ENCODE results near the gene COPB2.
"Not testable (repeated sequence)": the region's sequence is repeated elsewhere in the genome, so short reads cannot be mapped to it uniquely, and the experiment has no call there.

COPB2 gene

GRCh38 chr3:139418144-139418543 lies 28.7 kb upstream of the COPB2 start:
- TF ChIP-seq ZNF70 (CRISPR knock-in tag; IDR thresholded peaks at IDR 0.05) (no peak), ZC3H10 (CRISPR knock-in tag; IDR thresholded peaks at IDR 0.05) (no peak), ZFP30 (CRISPR knock-in tag; IDR thresholded peaks at IDR 0.05) (no peak), ESRRG (CRISPR knock-in tag; IDR thresholded peaks at IDR 0.05) (no peak), GLIS3 (CRISPR knock-in tag; IDR thresholded peaks at IDR 0.05) (no peak), ISL1 (CRISPR knock-in tag; IDR thresholded peaks at IDR 0.05) (no peak), SNAI2 (CRISPR knock-in tag; IDR thresholded peaks at IDR 0.05) (no peak), RARB (CRISPR knock-in tag; IDR thresholded peaks at IDR 0.05) (no peak), PPARA (CRISPR knock-in tag; IDR thresholded peaks at IDR 0.05; ENCODE audit: borderline replicate concordance) (no peak), PATZ1 (CRISPR knock-in tag; IDR thresholded peaks at IDR 0.05; ENCODE audit: borderline replicate concordance) (no peak), CSDC2 (CRISPR knock-in tag; IDR thresholded peaks at IDR 0.05) (no peak), ZNF8 (CRISPR knock-in tag; IDR thresholded peaks at IDR 0.05) (no peak), POU6F1 (CRISPR knock-in tag; IDR thresholded peaks at IDR 0.05; ENCODE audit: borderline replicate concordance, low read depth) (no peak), BACH2 (CRISPR knock-in tag; IDR thresholded peaks at IDR 0.05; ENCODE audit: borderline replicate concordance) (no peak), TCF4 (CRISPR knock-in tag; IDR thresholded peaks at IDR 0.05; ENCODE audit: borderline replicate concordance) (no peak), ARNTL (CRISPR knock-in tag; IDR thresholded peaks at IDR 0.05; ENCODE audit: borderline replicate concordance, low read depth) (no peak), ZNF565 (CRISPR knock-in tag; conservative IDR thresholded peaks at IDR 0.05; ENCODE audit: low read depth) (no peak)
- ATAC-seq, result no peak

GRCh38 chr3:139416275-139416674 lies 26.8 kb upstream of the COPB2 start:
- no peak for TF ChIP-seq PPARA (CRISPR knock-in tag; IDR thresholded peaks at IDR 0.05; ENCODE audit: borderline replicate concordance)
- no peak for TF ChIP-seq ZNF565 (CRISPR knock-in tag; conservative IDR thresholded peaks at IDR 0.05; ENCODE audit: low read depth)
- TF ChIP-seq CREB5 (CRISPR knock-in tag; IDR thresholded peaks at IDR 0.05; ENCODE audit: low read depth), result no peak
- TF ChIP-seq ZC3H10 (CRISPR knock-in tag; IDR thresholded peaks at IDR 0.05), result no peak
- no peak for TF ChIP-seq TSHZ2 (CRISPR knock-in tag; IDR thresholded peaks at IDR 0.05)
- TF ChIP-seq RARB (CRISPR knock-in tag; IDR thresholded peaks at IDR 0.05), result no peak
- no peak for ATAC-seq

- TF ChIP-seq ZC3H10 (CRISPR knock-in tag; IDR thresholded peaks at IDR 0.05) (no peak), TSHZ2 (CRISPR knock-in tag; IDR thresholded peaks at IDR 0.05) (no peak), ISL1 (CRISPR knock-in tag; IDR thresholded peaks at IDR 0.05) (no peak), ESRRG (CRISPR knock-in tag; IDR thresholded peaks at IDR 0.05) (no peak), ZFP30 (CRISPR knock-in tag; IDR thresholded peaks at IDR 0.05) (no peak), TOX (CRISPR knock-in tag; IDR thresholded peaks at IDR 0.05; ENCODE audit: borderline replicate concordance) (no peak), POU6F1 (CRISPR knock-in tag; IDR thresholded peaks at IDR 0.05; ENCODE audit: borderline replicate concordance, low read depth) (no peak), CSDC2 (CRISPR knock-in tag; IDR thresholded peaks at IDR 0.05) (no peak), TCF4 (CRISPR knock-in tag; IDR thresholded peaks at IDR 0.05; ENCODE audit: borderline replicate concordance) (no peak), BACH2 (CRISPR knock-in tag; IDR thresholded peaks at IDR 0.05; ENCODE audit: borderline replicate concordance) (no peak), ZNF70 (CRISPR knock-in tag; IDR thresholded peaks at IDR 0.05) (no peak)
- no peak for ATAC-seq
These were observed 25.3 kb upstream of the COPB2 start for GRCh38 chr3:139414608-139415224.

- ATAC-seq, result not testable (repeated sequence)
These were observed 23.4 kb upstream of the COPB2 start for GRCh38 chr3:139412891-139413290.
